ENCODE measurements around the gene ANXA10. TPM values are rescaled to one million over a fixed set of nuclear protein-coding genes. Genes with fewer than 3 reads are reported as not detected.

ANXA10 gene
- total and polyA plus RNA-seq, 2 donors (not counting 3 experiments of a cell fraction or from before 2014, with no cell fraction given) = not detected

DNA sequence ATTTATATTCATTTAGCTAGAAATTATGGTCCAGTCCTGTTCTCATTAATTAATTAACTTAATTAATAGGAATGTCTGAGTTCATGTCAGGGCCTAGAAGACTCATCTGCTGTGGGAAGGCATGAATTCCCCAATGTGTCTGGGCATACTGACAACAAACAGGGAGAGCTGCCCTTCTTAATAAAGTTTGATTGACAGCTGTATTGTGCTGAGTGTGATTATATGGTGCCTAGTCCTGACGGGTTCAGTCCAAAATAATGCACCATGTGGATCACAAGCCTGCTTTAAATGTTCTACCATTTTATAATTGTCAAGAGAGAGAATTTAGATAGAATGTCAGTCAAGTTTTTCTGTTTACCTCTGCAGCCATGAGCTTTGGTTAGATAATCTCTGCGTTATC, 34.6 kb downstream of the ANXA10 start:
- H3K9me3 ChIP-seq (replicated peaks; ENCODE audit: control insufficient read depth, insufficient read depth, low read length) = no peaks in the 10 kb centered on the region
- dilution Hi-C loops (cut with MboI; ENCODE audit: extremely low pct_ligation_motif_present, low sequenced_read_pairs) = no loop called here
- no TSS peak for BruUV-seq (replicated peaks)
- ChIA-PET CTCF (interaction anchor here (0.9 kb wide), 1 partner anchor 27 kb away, joined by 5 read pairs; no protein-coding TSS in a partner anchor), POLR2A (no interaction called here)
- DNase-seq (ENCODE audit: low read depth, low spot score) = no peak
- H3K4me3 ChIP-seq (replicated peaks in 1 of 3; ENCODE audit: insufficient read depth in 1 of 3, low read depth in 1 of 3, low read length in 3 of 3) = no peak overlapping the region
- H3K27ac ChIP-seq (ENCODE audit: insufficient read depth, low read depth, low read length) = no peak overlapping the region
- H3K9ac ChIP-seq (replicated peaks; ENCODE audit: extremely low read depth, insufficient read depth, low read length) = no peak overlapping the region
- H3K9me1 ChIP-seq (replicated peaks; ENCODE audit: control insufficient read depth, extremely low read depth, insufficient read depth, low read length) = no peaks in the 10 kb centered on the region
- no peaks in the 10 kb centered on the region for H3K36me3 ChIP-seq (ENCODE audit: control insufficient read depth in 2 of 2, extremely low read depth in 1 of 2, insufficient read depth in 2 of 2, low read length in 2 of 2)
- no peaks in the 10 kb centered on the region for H3K79me2 ChIP-seq (ENCODE audit: control insufficient read depth, insufficient read depth, low read length)
- no peaks in the 10 kb centered on the region for H4K20me1 ChIP-seq (replicated peaks; ENCODE audit: control insufficient read depth, extremely low read depth, insufficient read depth, low read length)
- H2AFZ ChIP-seq (ENCODE audit: low read depth, low read length) = no peak overlapping the region
- H3K4me2 ChIP-seq (ENCODE audit: insufficient read depth, low read length) = no peak overlapping the region
- intact Hi-C loops (cut with micrococcal nuclease) = no loop called here
- TF ChIP-seq EZH2 (IDR thresholded peaks at IDR 0.05; ENCODE audit: borderline replicate concordance, low read depth, low read length, severe bottlenecking) (no peak), GATA2 (IDR thresholded peaks at IDR 0.05; ENCODE audit: insufficient read depth, insufficient read length, low read depth, low read length) (no peak)
- peaks cover 4% of the 10 kb centered on the region for H3K4me1 ChIP-seq (ENCODE audit: control insufficient read depth, extremely low read depth, insufficient read depth, low read length)
- FAIRE-seq = no peak
- H3K27me3 ChIP-seq (ENCODE audit: control insufficient read depth in 2 of 2, insufficient read depth in 2 of 2, low read length in 2 of 2) = no peaks in the 10 kb centered on the region

- no TSS peak for BruUV-seq (replicated peaks)
- no peak overlapping the region for H3K27ac ChIP-seq (ENCODE audit: insufficient read depth, low read depth, low read length)
- H3K36me3 ChIP-seq (ENCODE audit: control insufficient read depth in 2 of 2, extremely low read depth in 1 of 2, insufficient read depth in 2 of 2, low read length in 2 of 2) = no peaks in the 10 kb centered on the region
- TF ChIP-seq FOS (IDR thresholded peaks at IDR 0.05; ENCODE audit: borderline replicate concordance, insufficient read depth, low read length) = no peak
- no peak for TF ChIP-seq POLR2A (IDR thresholded peaks at IDR 0.05; ENCODE audit: low read depth, low read length)
- TF ChIP-seq GATA2 (IDR thresholded peaks at IDR 0.05; ENCODE audit: insufficient read depth, insufficient read length, low read depth, low read length) = no peak
- no peak for TF ChIP-seq JUN (IDR thresholded peaks at IDR 0.05; ENCODE audit: borderline replicate concordance, insufficient read depth, insufficient read length, low read depth)
- TF ChIP-seq, protein P1, sequence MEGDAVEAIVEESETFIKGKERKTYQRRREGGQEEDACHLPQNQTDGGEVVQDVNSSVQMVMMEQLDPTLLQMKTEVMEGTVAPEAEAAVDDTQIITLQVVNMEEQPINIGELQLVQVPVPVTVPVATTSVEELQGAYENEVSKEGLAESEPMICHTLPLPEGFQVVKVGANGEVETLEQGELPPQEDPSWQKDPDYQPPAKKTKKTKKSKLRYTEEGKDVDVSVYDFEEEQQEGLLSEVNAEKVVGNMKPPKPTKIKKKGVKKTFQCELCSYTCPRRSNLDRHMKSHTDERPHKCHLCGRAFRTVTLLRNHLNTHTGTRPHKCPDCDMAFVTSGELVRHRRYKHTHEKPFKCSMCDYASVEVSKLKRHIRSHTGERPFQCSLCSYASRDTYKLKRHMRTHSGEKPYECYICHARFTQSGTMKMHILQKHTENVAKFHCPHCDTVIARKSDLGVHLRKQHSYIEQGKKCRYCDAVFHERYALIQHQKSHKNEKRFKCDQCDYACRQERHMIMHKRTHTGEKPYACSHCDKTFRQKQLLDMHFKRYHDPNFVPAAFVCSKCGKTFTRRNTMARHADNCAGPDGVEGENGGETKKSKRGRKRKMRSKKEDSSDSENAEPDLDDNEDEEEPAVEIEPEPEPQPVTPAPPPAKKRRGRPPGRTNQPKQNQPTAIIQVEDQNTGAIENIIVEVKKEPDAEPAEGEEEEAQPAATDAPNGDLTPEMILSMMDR (IDR thresholded peaks at IDR 0.05; ENCODE audit: extremely low read depth in 1 of 2, insufficient read depth in 1 of 2, low read depth in 1 of 2, low read length in 2 of 2) = no peak
- no peak for TF ChIP-seq MAX (IDR thresholded peaks at IDR 0.05; ENCODE audit: insufficient read depth, insufficient read length)
- TF ChIP-seq MYC (IDR thresholded peaks at IDR 0.05; ENCODE audit: low read depth, low read length) = no peak
- TF ChIP-seq POLR2AphosphoS5 (IDR thresholded peaks at IDR 0.05; ENCODE audit: insufficient read depth, low read depth, low read length) = no peak
- TF ChIP-seq EZH2 (IDR thresholded peaks at IDR 0.05; ENCODE audit: borderline replicate concordance, low read depth, low read length, severe bottlenecking) = no peak
- H3K4me3 ChIP-seq (replicated peaks in 1 of 3; ENCODE audit: insufficient read depth in 1 of 3, low read depth in 1 of 3, low read length in 3 of 3) = no peak overlapping the region
- no peak overlapping the region for H2AFZ ChIP-seq (ENCODE audit: low read depth, low read length)
- intact Hi-C loops (cut with micrococcal nuclease) (no loop called here), dilution Hi-C loops (cut with MboI; ENCODE audit: extremely low pct_ligation_motif_present, low sequenced_read_pairs) (no loop called here)
- peaks cover 4% of the 10 kb centered on the region for H3K4me1 ChIP-seq (ENCODE audit: control insufficient read depth, extremely low read depth, insufficient read depth, low read length)
- H4K20me1 ChIP-seq (replicated peaks; ENCODE audit: control insufficient read depth, extremely low read depth, insufficient read depth, low read length) = no peaks in the 10 kb centered on the region
- no peaks in the 10 kb centered on the region for H3K79me2 ChIP-seq (ENCODE audit: control insufficient read depth, insufficient read depth, low read length)
- ChIA-PET POLR2A (no interaction called here), CTCF (interaction anchor here (2.3 kb wide), 1 partner anchor 25 kb away, joined by 6 read pairs; no protein-coding TSS in a partner anchor)
- no peaks in the 10 kb centered on the region for H3K27me3 ChIP-seq (ENCODE audit: control insufficient read depth in 2 of 2, insufficient read depth in 2 of 2, low read length in 2 of 2)
- no peak overlapping the region for H3K4me2 ChIP-seq (ENCODE audit: insufficient read depth, low read length)
- no peak for DNase-seq (ENCODE audit: low read depth, low spot score)
- H3K9me3 ChIP-seq (replicated peaks; ENCODE audit: control insufficient read depth, insufficient read depth, low read length) = no peaks in the 10 kb centered on the region
- H3K9ac ChIP-seq (replicated peaks; ENCODE audit: extremely low read depth, insufficient read depth, low read length) = no peak overlapping the region
- FAIRE-seq = no peak
- H3K9me1 ChIP-seq (replicated peaks; ENCODE audit: control insufficient read depth, extremely low read depth, insufficient read depth, low read length) = no peaks in the 10 kb centered on the region
Observed at GRCh38 chr4:168128601-168129000, 36.3 kb downstream of the ANXA10 start.
